Activated CD8-positive, alpha-beta memory T cell treated with anti-CD3 and anti-CD28 coated beads for 24 hours (primary cell): Measurements from ENCODE around the gene ZNRF3.
"Not testable (repeated sequence)": the region's sequence is repeated elsewhere in the genome, so short reads cannot be mapped to it uniquely, and the experiment has no call there.

Source experiments
- DNase-seq: peaks from one replicate; pipeline ENCODE4 v3.0.0-alpha.2; 2020

Gene ZNRF3

GRCh38 chr22:28989484-28989883 lies 106.1 kb downstream of the ZNRF3 start:
- no peak for DNase-seq

- no peak for DNase-seq
These were observed 106.5 kb downstream of the ZNRF3 start for GRCh38 chr22:28989912-28990311.

GRCh38 chr22:28992565-28993356 lies 109.4 kb downstream of the ZNRF3 start:
- DNase-seq, result no peak

GRCh38 chr22:28994522-28994921 lies 111.2 kb downstream of the ZNRF3 start:
- no peak for DNase-seq

GRCh38 chr22:28995551-28995950 lies 112.2 kb downstream of the ZNRF3 start:
- no peak for DNase-seq

GRCh38 chr22:28997342-28997741 lies 114.0 kb downstream of the ZNRF3 start:
- DNase-seq, result no peak

GRCh38 chr22:28998681-28999080 lies 115.3 kb downstream of the ZNRF3 start:
- no peak for DNase-seq

- DNase-seq, result no peak
These were observed 116.1 kb downstream of the ZNRF3 start for GRCh38 chr22:28999510-28999909.

- no peak for DNase-seq
These were observed 116.7 kb downstream of the ZNRF3 start for GRCh38 chr22:28999919-29000556.

- DNase-seq, result no peak
These were observed 117.3 kb downstream of the ZNRF3 start for GRCh38 chr22:29000641-29001040.

GRCh38 chr22:29002603-29003002 lies 119.2 kb downstream of the ZNRF3 start:
- DNase-seq, result no peak

GRCh38 chr22:29003552-29003951 lies 120.2 kb downstream of the ZNRF3 start:
- no peak for DNase-seq

GRCh38 chr22:29003975-29004646 lies 120.7 kb downstream of the ZNRF3 start:
- DNase-seq, result no peak

- no peak for DNase-seq
These were observed 121.4 kb downstream of the ZNRF3 start for GRCh38 chr22:29004647-29005371.

GRCh38 chr22:29005754-29006153 lies 122.4 kb downstream of the ZNRF3 start:
- not testable (repeated sequence) for DNase-seq

GRCh38 chr22:29006346-29006745 lies 123.0 kb downstream of the ZNRF3 start:
- DNase-seq, result no peak

GRCh38 chr22:29009148-29009547 lies 125.8 kb downstream of the ZNRF3 start:
- no peak for DNase-seq

- no peak for DNase-seq
These were observed 128.1 kb downstream of the ZNRF3 start for GRCh38 chr22:29011240-29012100.

- DNase-seq, result no peak
These were observed 128.7 kb downstream of the ZNRF3 start for GRCh38 chr22:29012101-29012433.

- DNase-seq, result no peak
These were observed 129.6 kb downstream of the ZNRF3 start for GRCh38 chr22:29012952-29013351.

GRCh38 chr22:29014293-29014692 lies 130.9 kb downstream of the ZNRF3 start:
- DNase-seq, result no peak

- DNase-seq, result no peak
These were observed 131.4 kb downstream of the ZNRF3 start for GRCh38 chr22:29014773-29015172.
